Stimulated activated CD8-positive, alpha-beta memory T cell treated with anti-CD3 and anti-CD28 coated beads, Interleukin-15, amount 100 ng/mL, for 24 hours (primary cell): ENCODE data around the gene VPS51.
"Not testable (repeated sequence)": the region's sequence is repeated elsewhere in the genome, so short reads cannot be mapped to it uniquely, and the experiment has no call there.

Experiments used
- DNase-seq: peaks from one replicate; pipeline ENCODE4 v3.0.0-alpha.2; 2020; ENCODE audit warnings: low read depth

Gene VPS51

GRCh38 chr11:65134240-65134951 is 38.4 kb downstream of the VPS51 start, which contains the start of gene SYVN1:
SYVN1 (minus strand) TSS chr11:65134519; CDS start chr11:65133601, 918 bp downstream.
- peak; percentile 88 for DNase-seq

GRCh38 chr11:65134952-65135632 is 39.1 kb downstream of the VPS51 start:
- no peak for DNase-seq

GRCh38 chr11:65135633-65136145 is 39.7 kb downstream of the VPS51 start:
- DNase-seq: no peak

- DNase-seq: no peak
Measured at GRCh38 chr11:65136515-65137096, 40.6 kb downstream of the VPS51 start.

GRCh38 chr11:65141896-65142494 is 46.0 kb downstream of the VPS51 start:
- DNase-seq: no peak

GRCh38 chr11:65147352-65148075 is 51.5 kb downstream of the VPS51 start:
- DNase-seq: no peak

- no peak for DNase-seq
Measured at GRCh38 chr11:65148657-65149056, 52.6 kb downstream of the VPS51 start.

GRCh38 chr11:65150131-65150508 is 54.1 kb downstream of the VPS51 start:
- not testable (repeated sequence) for DNase-seq

GRCh38 chr11:65150509-65151299 is 54.7 kb downstream of the VPS51 start:
- DNase-seq: no peak

- no peak for DNase-seq
Measured at GRCh38 chr11:65151331-65151899, 55.4 kb downstream of the VPS51 start.

GRCh38 chr11:65152122-65152521 is 56.1 kb downstream of the VPS51 start:
- DNase-seq: no peak

- DNase-seq: no peak
Measured at GRCh38 chr11:65156256-65156655, 60.2 kb downstream of the VPS51 start.

GRCh38 chr11:65156926-65157325 is 60.9 kb downstream of the VPS51 start:
- DNase-seq: no peak

GRCh38 chr11:65157336-65157735 is 61.3 kb downstream of the VPS51 start:
- no peak for DNase-seq

GRCh38 chr11:65159012-65159411 is 63.0 kb downstream of the VPS51 start:
- no peak for DNase-seq

- DNase-seq: no peak
Measured at GRCh38 chr11:65160643-65161042, 64.6 kb downstream of the VPS51 start.
